HepG2 (cell line): ENCODE measurements around the gene BFAR. TPM values are rescaled to one million over a fixed set of nuclear protein-coding genes. Genes with fewer than 3 reads are reported as not detected.

Source experiments
- ADNP ChIP-seq: sonication (generic); formaldehyde crosslinking; IDR thresholded peaks from 2 replicates; pipeline ENCODE4 v1.4.0; 2020; ENCODE audit warnings: missing genetic modification reagents
- ARNT ChIP-seq: fragments of 450-650 bp; IDR thresholded peaks from 2 replicates; pipeline ENCODE4 v1.6.1; 2017
- ARNTL ChIP-seq: sonication (generic); formaldehyde crosslinking; IDR thresholded peaks from 2 replicates; pipeline ENCODE4 v1.4.0; 2020; ENCODE audit warnings: mild to moderate bottlenecking, missing genetic modification reagents
- ELF1 ChIP-seq: sonication (generic); formaldehyde crosslinking; IDR thresholded peaks from 2 replicates; pipeline ENCODE4 v1.4.0; 2020; ENCODE audit warnings: missing genetic modification reagents
- GTF3A ChIP-seq: sonication (generic); formaldehyde crosslinking; conservative IDR thresholded peaks from 2 replicates; pipeline ENCODE4 v1.4.0; 2020; ENCODE audit warnings: mild to moderate bottlenecking, missing genetic modification reagents
- MED1 ChIP-seq: sonication (generic); formaldehyde crosslinking; IDR thresholded peaks from 2 replicates; pipeline ENCODE4 v1.4.0; 2020; ENCODE audit warnings: missing genetic modification reagents
- MEIS2 ChIP-seq: sonication (generic); formaldehyde crosslinking; IDR thresholded peaks from 2 replicates; pipeline ENCODE4 v1.9.0; 2021; ENCODE audit warnings: mild to moderate bottlenecking, missing genetic modification reagents
- POLR2G ChIP-seq: fragments of 200-400 bp; formaldehyde crosslinking; IDR thresholded peaks from 2 replicates; pipeline ENCODE4 v1.6.1; 2018; ENCODE audit warnings: mild to moderate bottlenecking, low read depth, low read length, moderate library complexity
- RAD21 ChIP-seq: fragments of 450-650 bp; formaldehyde crosslinking; IDR thresholded peaks from 2 replicates; pipeline ENCODE4 v1.5.0; 2020; ENCODE audit warnings: mild to moderate bottlenecking
- WIZ ChIP-seq: sonication (generic); formaldehyde crosslinking; IDR thresholded peaks from 2 replicates; pipeline ENCODE4 v1.5.1; 2020; ENCODE audit warnings: mild to moderate bottlenecking, missing genetic modification reagents
- ZEB1 ChIP-seq: IDR thresholded peaks from 2 replicates; pipeline ENCODE4 v1.6.1; 2012; ENCODE audit warnings: mild to moderate bottlenecking, low read depth, inconsistent platforms; ENCODE audit not compliant: insufficient replicate concordance
- ZFP37 ChIP-seq: sonication (generic); formaldehyde crosslinking; IDR thresholded peaks from 2 replicates; pipeline ENCODE4 v1.4.0; 2020; ENCODE audit warnings: missing genetic modification reagents, borderline replicate concordance
- ZNF10 ChIP-seq: sonication (generic); formaldehyde crosslinking; IDR thresholded peaks from 2 replicates; pipeline ENCODE4 v1.4.0; 2020; ENCODE audit warnings: mild to moderate bottlenecking, low read depth, missing genetic modification reagents, borderline replicate concordance
- ZNF121 ChIP-seq: sonication (generic); formaldehyde crosslinking; IDR thresholded peaks from 2 replicates; pipeline ENCODE4 v1.5.0; 2020; ENCODE audit warnings: mild to moderate bottlenecking, missing genetic modification reagents
- ZNF207 ChIP-seq: fragments of 450-650 bp; IDR thresholded peaks from 2 replicates; pipeline ENCODE4 v1.6.1; 2016; ENCODE audit warnings: antibody characterized with exemption, borderline replicate concordance
- ZNF253 ChIP-seq: sonication (generic); formaldehyde crosslinking; IDR thresholded peaks from 2 replicates; pipeline ENCODE4 v1.8.0; 2022; ENCODE audit warnings: mild to moderate bottlenecking, missing genetic modification reagents, borderline replicate concordance
- ZNF543 ChIP-seq: sonication (generic); formaldehyde crosslinking; IDR thresholded peaks from 2 replicates; pipeline ENCODE4 v1.4.0; 2020; ENCODE audit warnings: mild to moderate bottlenecking, missing genetic modification reagents
- polyA plus RNA-seq, 8 experiments: library from polyadenylated mRNA; depleted of rRNA in 3 of 8; stranded (reverse) in 7 of 8; unstranded in 1 of 8; fragments of >200 nt; fragmentation: Illumina TruSeq in 4 of 8; extraction: Trizol in 4 of 8; gene quantifications; 2 replicates each; pipeline versions ENCODE4 v1.2.1 to v1.2.3, GENCODE V29; 2011 to 2016; ENCODE audit warnings: low read depth in 4 of 8, missing spikeins in 1 of 8, mixed read lengths in 1 of 8; ENCODE audit not compliant: insufficient read depth in 1 of 8
- total RNA-seq, 5 experiments: library from RNA; depleted of rRNA; stranded (reverse); fragments of >200 nt; fragmentation: Illumina TruSeq; extraction: Trizol; gene quantifications; 2 replicates each; pipeline ENCODE4 v1.2.3, GENCODE V29; 2016; ENCODE audit warnings: low read depth in 1 of 5
- TF ChIP-seq, protein P1 (sequence below): sonication (generic); formaldehyde crosslinking; IDR thresholded peaks from 2 replicates; pipeline ENCODE4 v1.4.0; 2020; ENCODE audit warnings: mild to moderate bottlenecking, missing genetic modification reagents
- TF ChIP-seq, protein P2 (sequence below): sonication (generic); formaldehyde crosslinking; IDR thresholded peaks from 2 replicates; pipeline ENCODE4 v1.9.0; 2021; ENCODE audit warnings: missing genetic modification reagents, mild to moderate bottlenecking, borderline replicate concordance
- TF ChIP-seq, protein P3 (sequence below): sonication (generic); formaldehyde crosslinking; IDR thresholded peaks from 2 replicates; pipeline ENCODE4 v1.8.0; 2023; ENCODE audit warnings: mild to moderate bottlenecking, missing genetic modification reagents
- TF ChIP-seq, protein P4 (sequence below): sonication (generic); formaldehyde crosslinking; IDR thresholded peaks from 2 replicates; pipeline ENCODE4 v1.8.0; 2022; ENCODE audit warnings: mild to moderate bottlenecking, missing genetic modification reagents; ENCODE audit not compliant: insufficient replicate concordance
- TF ChIP-seq, protein P5 (sequence below): sonication (generic); formaldehyde crosslinking; IDR thresholded peaks from 2 replicates; pipeline ENCODE4 v1.4.0; 2020; ENCODE audit warnings: missing genetic modification reagents
- TF ChIP-seq, protein P6 (sequence below): sonication (generic); formaldehyde crosslinking; IDR thresholded peaks from 2 replicates; pipeline ENCODE4 v1.4.0; 2020; ENCODE audit warnings: missing genetic modification reagents, mild to moderate bottlenecking, borderline replicate concordance

The BFAR gene
- total and polyA plus RNA-seq, 2 of the 13 experiments (the other 11 are each of a cell fraction or from before 2014, with no cell fraction given), result 96.9 to 120 TPM

DNA sequence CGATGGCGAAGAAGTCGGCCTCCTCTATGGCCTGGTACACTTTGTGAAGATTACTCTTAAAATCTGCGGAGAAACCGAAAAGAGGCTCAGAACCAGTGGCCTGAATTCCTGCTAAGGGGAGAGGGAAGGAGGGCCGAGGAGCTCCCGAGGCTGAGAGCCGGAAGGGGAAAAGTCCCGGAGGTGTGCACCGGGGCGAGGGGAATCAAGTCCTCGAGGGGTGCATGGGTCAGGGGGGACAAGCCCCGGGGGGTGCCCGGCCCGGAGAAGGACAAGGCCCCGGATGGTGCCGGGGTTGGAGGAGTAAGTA, 3.2 kb upstream of the BFAR start (continued):
- no peak for TF ChIP-seq ELF1 (CRISPR knock-in tag)
- 0 out of 2 replicates have a peak, but pooled peaks have one; percentile 1 for TF ChIP-seq ZNF121
- TF ChIP-seq, protein P1, sequence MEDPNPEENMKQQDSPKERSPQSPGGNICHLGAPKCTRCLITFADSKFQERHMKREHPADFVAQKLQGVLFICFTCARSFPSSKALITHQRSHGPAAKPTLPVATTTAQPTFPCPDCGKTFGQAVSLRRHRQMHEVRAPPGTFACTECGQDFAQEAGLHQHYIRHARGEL, result no peak
- TF ChIP-seq ZFP37 (CRISPR knock-in tag), result no peak
- TF ChIP-seq, protein P2, sequence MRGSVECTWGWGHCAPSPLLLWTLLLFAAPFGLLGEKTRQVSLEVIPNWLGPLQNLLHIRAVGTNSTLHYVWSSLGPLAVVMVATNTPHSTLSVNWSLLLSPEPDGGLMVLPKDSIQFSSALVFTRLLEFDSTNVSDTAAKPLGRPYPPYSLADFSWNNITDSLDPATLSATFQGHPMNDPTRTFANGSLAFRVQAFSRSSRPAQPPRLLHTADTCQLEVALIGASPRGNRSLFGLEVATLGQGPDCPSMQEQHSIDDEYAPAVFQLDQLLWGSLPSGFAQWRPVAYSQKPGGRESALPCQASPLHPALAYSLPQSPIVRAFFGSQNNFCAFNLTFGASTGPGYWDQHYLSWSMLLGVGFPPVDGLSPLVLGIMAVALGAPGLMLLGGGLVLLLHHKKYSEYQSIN (CRISPR knock-in tag), result peak; percentile 74; the same call in 1 of the 2 replicates
- TF ChIP-seq, protein P3, sequence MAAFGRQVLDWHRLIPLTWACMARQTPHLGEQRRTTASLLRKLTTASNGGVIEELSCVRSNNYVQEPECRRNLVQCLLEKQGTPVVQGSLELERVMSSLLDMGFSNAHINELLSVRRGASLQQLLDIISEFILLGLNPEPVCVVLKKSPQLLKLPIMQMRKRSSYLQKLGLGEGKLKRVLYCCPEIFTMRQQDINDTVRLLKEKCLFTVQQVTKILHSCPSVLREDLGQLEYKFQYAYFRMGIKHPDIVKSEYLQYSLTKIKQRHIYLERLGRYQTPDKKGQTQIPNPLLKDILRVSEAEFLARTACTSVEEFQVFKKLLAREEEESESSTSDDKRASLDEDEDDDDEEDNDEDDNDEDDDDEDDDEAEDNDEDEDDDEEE (CRISPR knock-in tag), result no peak
- TF ChIP-seq ZNF253 (CRISPR knock-in tag), result peak; percentile 44; the same call in 1 of the 2 replicates
- TF ChIP-seq, protein P4, sequence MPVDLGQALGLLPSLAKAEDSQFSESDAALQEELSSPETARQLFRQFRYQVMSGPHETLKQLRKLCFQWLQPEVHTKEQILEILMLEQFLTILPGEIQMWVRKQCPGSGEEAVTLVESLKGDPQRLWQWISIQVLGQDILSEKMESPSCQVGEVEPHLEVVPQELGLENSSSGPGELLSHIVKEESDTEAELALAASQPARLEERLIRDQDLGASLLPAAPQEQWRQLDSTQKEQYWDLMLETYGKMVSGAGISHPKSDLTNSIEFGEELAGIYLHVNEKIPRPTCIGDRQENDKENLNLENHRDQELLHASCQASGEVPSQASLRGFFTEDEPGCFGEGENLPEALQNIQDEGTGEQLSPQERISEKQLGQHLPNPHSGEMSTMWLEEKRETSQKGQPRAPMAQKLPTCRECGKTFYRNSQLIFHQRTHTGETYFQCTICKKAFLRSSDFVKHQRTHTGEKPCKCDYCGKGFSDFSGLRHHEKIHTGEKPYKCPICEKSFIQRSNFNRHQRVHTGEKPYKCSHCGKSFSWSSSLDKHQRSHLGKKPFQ, result no peak
- no peak for TF ChIP-seq RAD21 (CRISPR knock-in tag)
- TF ChIP-seq ARNTL (CRISPR knock-in tag), result no peak
- TF ChIP-seq ADNP, result no peak
- no peak for TF ChIP-seq ZNF10
- no peak for TF ChIP-seq POLR2G
- TF ChIP-seq, protein P5, sequence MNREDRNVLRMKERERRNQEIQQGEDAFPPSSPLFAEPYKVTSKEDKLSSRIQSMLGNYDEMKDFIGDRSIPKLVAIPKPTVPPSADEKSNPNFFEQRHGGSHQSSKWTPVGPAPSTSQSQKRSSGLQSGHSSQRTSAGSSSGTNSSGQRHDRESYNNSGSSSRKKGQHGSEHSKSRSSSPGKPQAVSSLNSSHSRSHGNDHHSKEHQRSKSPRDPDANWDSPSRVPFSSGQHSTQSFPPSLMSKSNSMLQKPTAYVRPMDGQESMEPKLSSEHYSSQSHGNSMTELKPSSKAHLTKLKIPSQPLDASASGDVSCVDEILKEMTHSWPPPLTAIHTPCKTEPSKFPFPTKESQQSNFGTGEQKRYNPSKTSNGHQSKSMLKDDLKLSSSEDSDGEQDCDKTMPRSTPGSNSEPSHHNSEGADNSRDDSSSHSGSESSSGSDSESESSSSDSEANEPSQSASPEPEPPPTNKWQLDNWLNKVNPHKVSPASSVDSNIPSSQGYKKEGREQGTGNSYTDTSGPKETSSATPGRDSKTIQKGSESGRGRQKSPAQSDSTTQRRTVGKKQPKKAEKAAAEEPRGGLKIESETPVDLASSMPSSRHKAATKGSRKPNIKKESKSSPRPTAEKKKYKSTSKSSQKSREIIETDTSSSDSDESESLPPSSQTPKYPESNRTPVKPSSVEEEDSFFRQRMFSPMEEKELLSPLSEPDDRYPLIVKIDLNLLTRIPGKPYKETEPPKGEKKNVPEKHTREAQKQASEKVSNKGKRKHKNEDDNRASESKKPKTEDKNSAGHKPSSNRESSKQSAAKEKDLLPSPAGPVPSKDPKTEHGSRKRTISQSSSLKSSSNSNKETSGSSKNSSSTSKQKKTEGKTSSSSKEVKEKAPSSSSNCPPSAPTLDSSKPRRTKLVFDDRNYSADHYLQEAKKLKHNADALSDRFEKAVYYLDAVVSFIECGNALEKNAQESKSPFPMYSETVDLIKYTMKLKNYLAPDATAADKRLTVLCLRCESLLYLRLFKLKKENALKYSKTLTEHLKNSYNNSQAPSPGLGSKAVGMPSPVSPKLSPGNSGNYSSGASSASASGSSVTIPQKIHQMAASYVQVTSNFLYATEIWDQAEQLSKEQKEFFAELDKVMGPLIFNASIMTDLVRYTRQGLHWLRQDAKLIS (CRISPR knock-in tag), result no peak
- TF ChIP-seq MEIS2 (CRISPR knock-in tag), result no peak
- TF ChIP-seq ZEB1, result no peak
- no peak for TF ChIP-seq WIZ (CRISPR knock-in tag)
- no peak for TF ChIP-seq ZNF543 (CRISPR knock-in tag)
- no peak for TF ChIP-seq GTF3A (CRISPR knock-in tag)
- no peak for TF ChIP-seq MED1
- TF ChIP-seq, protein P6, sequence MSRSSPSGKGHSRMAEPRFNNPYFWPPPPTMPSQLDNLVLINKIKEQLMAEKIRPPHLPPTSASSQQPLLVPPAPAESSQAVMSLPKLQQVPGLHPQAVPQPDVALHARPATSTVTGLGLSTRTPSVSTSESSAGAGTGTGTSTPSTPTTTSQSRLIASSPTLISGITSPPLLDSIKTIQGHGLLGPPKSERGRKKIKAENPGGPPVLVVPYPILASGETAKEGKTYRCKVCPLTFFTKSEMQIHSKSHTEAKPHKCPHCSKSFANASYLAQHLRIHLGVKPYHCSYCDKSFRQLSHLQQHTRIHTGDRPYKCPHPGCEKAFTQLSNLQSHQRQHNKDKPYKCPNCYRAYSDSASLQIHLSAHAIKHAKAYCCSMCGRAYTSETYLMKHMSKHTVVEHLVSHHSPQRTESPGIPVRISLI (CRISPR knock-in tag), result no peak; the same call in 1 of the 2 replicates
- TF ChIP-seq ARNT, result no peak
- no peak for TF ChIP-seq ZNF207
